Testis (tissue), 2 donors: ENCODE data around the gene MYL11.
A peak's percentile ranks its signal among the peaks of the same experiment; 100 is the strongest.

ENCODE experiments used
- CTCF ChIP-seq, 3 experiments: fragments of 450-650 bp in 2 of 3; fragments of 200-600 bp in 1 of 3; sonication (generic) in 1 of 3; IDR thresholded peaks; one replicate each; pipeline ENCODE4 v1.5.1; 2016 to 2019; ENCODE audit warnings: antibody characterized with exemption in 3 of 3, mild to moderate bottlenecking in 2 of 3, moderate library complexity in 1 of 3
- POLR2A ChIP-seq: fragments of 450-650 bp; IDR thresholded peaks from one replicate; pipeline ENCODE4 v1.6.1; 2017; ENCODE audit warnings: antibody characterized with exemption, mild to moderate bottlenecking, moderate library complexity

GRCh38 chr16:30417529-30418349 is 43.1 kb downstream of the MYL11 start:
- TF ChIP-seq CTCF (IDR thresholded peaks at IDR 0.05) (peak in 1 of 3 experiments; percentile 10), POLR2A (no peak)
